Common myeloid progenitor, CD34-positive (primary cell): Measurements from ENCODE around the gene TENM4.

ENCODE experiments used
- CTCF ChIA-PET: fragments of 350-600 bp; sonication (Branson Sonifier 250); formaldehyde crosslinking; loops from one replicate; lab custom pipeline; 2021; ENCODE audit warnings: antibody characterized with exemption; lab: Charles Lee
- POLR2A ChIA-PET: fragments of 350-600 bp; sonication (Branson Sonifier 250); formaldehyde crosslinking; loops from one replicate; lab custom pipeline; 2021; ENCODE audit warnings: antibody characterized with exemption; lab: Charles Lee
- DNase-seq, 3 donors: peaks; one replicate each; pipeline versions ENCODE4 v3.0.0 to v3.0.0-alpha.2; 2013
- H3K27ac ChIP-seq, 2 experiments: 1 replicate in 1 of 2; 2 replicates in 1 of 2; pipeline ENCODE4 v1.7.0; 2013; ENCODE audit warnings: inconsistent platforms in 2 of 2, low read length in 2 of 2, mild to moderate bottlenecking in 2 of 2, low read depth in 1 of 2, moderate library complexity in 1 of 2; ENCODE audit not compliant: severe bottlenecking in 2 of 2, insufficient read depth in 1 of 2, poor library complexity in 1 of 2
- H3K27me3 ChIP-seq, 5 experiments: replicated peaks in 2 of 5; 1 replicate in 3 of 5; 2 replicates in 2 of 5; pipeline versions ENCODE4 v1.6.1 to v1.7.0; 2013; ENCODE audit warnings: low read length in 4 of 5, mild to moderate bottlenecking in 2 of 5, moderate library complexity in 2 of 5, inconsistent platforms in 1 of 5; ENCODE audit not compliant: insufficient read depth in 5 of 5, control insufficient read depth in 4 of 5
- H3K36me3 ChIP-seq, 4 experiments: 1 replicate in 2 of 4; 2 replicates in 2 of 4; pipeline versions ENCODE4 v1.6.1 to v1.7.0; 2013; ENCODE audit warnings: low read length in 3 of 4, control low read depth in 1 of 4, mild to moderate bottlenecking in 1 of 4; ENCODE audit not compliant: control insufficient read depth in 4 of 4, insufficient read depth in 4 of 4
- H3K4me1 ChIP-seq, 4 experiments: 1 replicate in 3 of 4; 2 replicates in 1 of 4; pipeline versions ENCODE4 v1.6.1 to v1.7.1; 2013; ENCODE audit warnings: low read length in 3 of 4, mild to moderate bottlenecking in 3 of 4, control low read depth in 1 of 4, inconsistent platforms in 1 of 4, moderate library complexity in 1 of 4; ENCODE audit not compliant: control insufficient read depth in 4 of 4, insufficient read depth in 4 of 4; ENCODE audit errors: control extremely low read depth in 1 of 4
- H3K4me3 ChIP-seq, 7 experiments: 1 replicate in 4 of 7; 2 replicates in 3 of 7; pipeline versions ENCODE4 v1.5.1 to v1.7.0; 2013; ENCODE audit warnings: mild to moderate bottlenecking in 7 of 7, low read length in 6 of 7, moderate library complexity in 6 of 7, inconsistent platforms in 2 of 7, low read depth in 2 of 7, control low read depth in 1 of 7; ENCODE audit not compliant: insufficient read depth in 4 of 7, control insufficient read depth in 1 of 7; ENCODE audit errors: extremely low read depth in 1 of 7
- H3K9me3 ChIP-seq, 5 experiments: 1 replicate in 4 of 5; 2 replicates in 1 of 5; pipeline versions ENCODE4 v1.6.1 to v1.7.1; 2013; ENCODE audit warnings: low read length in 4 of 5, mild to moderate bottlenecking in 2 of 5, inconsistent platforms in 1 of 5, low read depth in 1 of 5, moderate library complexity in 1 of 5; ENCODE audit not compliant: control insufficient read depth in 4 of 5, insufficient read depth in 2 of 5; ENCODE audit errors: control extremely low read depth in 1 of 5
- WGBS: methylation state at CpG from one replicate; pipeline ENCODE4 v1.1.5; 2013; ENCODE audit not compliant: insufficient coverage; 5-methylcytosine and 5-hydroxymethylcytosine counted together

Gene TENM4

DNA sequence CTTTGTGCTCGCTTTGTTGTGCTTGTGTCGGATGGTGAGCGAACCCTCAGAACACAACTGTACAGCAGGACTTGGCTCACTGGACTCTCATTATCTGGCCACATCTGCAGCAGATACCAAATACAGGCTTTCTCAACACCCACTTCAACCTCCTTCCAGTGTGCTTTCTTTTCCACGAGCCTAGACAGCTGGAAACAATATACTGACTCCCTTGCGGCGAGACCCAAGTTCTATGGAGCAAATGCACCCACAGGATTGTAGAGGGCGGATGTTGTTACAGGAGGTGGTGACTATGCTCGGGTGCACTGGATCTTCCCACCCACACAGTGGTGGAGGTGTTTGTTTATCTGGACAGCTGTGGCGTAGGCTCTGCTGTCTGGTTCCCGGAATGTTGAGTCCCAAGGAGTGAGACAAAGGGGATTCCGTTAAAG is 204.3 kb downstream of the TENM4 start:
- CTCF ChIA-PET = no interaction called here
- Histone ChIP-seq H3K27me3 (peaks cover 0 to 15% (median 3%) of the 10 kb centered on the region in 5 experiments), H3K9me3 (no peaks in the 10 kb centered on the region), H3K36me3 (no peaks in the 10 kb centered on the region), H3K4me3 (no peak overlapping the region), H3K4me1 (no peaks in the 10 kb centered on the region), H3K27ac (no peak overlapping the region)
- DNase-seq = no peak
- WGBS = 87% methylated on average over 8 of the region's 11 CpGs
- POLR2A ChIA-PET = no interaction called here

DNA sequence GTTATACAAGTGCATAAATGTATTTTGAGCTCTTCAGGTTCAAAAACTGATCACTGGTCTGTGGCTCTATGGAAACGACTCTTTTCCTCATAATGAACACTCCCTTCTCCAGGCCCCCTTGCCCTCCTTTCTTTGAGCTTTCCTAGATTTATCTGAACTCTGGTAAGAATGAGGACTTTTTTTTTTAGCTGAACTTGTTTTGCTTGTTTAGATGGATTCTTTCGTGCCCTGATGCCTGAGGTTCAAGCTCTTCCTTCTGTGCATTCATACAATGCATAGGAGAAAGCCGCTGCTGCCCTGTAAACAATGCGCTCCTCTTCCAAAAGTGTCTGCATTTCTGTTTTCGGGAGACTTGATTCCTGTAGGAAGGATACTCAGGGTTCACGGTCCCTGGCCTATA is 205.1 kb downstream of the TENM4 start:
- Histone ChIP-seq H3K4me3 (no peak overlapping the region), H3K27me3 (peaks cover 0 to 15% (median 3%) of the 10 kb centered on the region in 5 experiments), H3K27ac (no peak overlapping the region), H3K36me3 (no peaks in the 10 kb centered on the region), H3K9me3 (no peaks in the 10 kb centered on the region), H3K4me1 (no peaks in the 10 kb centered on the region)
- POLR2A ChIA-PET = no interaction called here
- WGBS = 100% methylated on average over 1 of the region's 6 CpGs
- CTCF ChIA-PET = no interaction called here
- DNase-seq = no peak

DNA sequence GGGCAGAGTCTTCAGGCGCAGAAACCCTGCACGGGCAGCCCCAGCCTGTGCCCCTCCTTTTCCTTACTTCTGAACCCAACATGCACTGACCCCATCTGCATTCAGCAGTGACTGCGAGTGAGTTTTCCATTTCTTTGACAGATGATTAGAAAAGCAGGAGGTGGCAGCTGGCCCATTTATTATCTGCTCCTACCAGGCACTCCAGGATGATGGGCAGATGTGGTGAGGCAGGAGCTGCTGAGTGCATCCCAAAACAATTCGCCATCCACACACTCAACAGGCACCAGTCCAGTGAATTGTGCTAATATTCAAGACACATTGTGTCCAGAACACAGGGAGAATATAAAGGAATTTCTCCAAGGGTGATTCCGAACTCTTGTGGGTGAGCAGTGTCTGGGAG is 208.5 kb downstream of the TENM4 start:
- WGBS = 88% methylated on average over 4 of the region's 5 CpGs
- ChIA-PET CTCF (no interaction called here), POLR2A (no interaction called here)

DNA sequence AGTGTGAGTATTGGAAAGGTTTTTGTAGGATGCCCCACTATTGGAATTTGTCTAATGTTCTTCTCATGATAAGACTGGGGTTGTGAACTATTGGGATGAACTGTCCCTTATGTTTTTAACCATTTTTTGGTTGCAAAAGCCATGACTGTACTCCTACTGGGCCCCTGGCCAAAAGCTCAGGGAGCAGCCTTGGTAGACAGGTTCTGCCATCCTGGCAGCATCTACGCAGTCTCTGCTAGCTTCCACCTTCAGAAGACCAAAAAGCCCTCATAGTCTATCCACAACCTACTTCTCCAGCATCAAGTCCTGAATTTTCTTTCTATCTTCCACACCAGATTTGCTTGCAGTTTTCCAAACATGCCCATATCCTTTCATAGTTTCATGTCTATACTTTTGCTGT is 211.8 kb downstream of the TENM4 start:
- peaks cover 0 to 14% (median 0%) of the 10 kb centered on the region in 5 experiments for H3K27me3 ChIP-seq
- no peaks in the 10 kb centered on the region for H3K9me3 ChIP-seq
- no peaks in the 10 kb centered on the region for H3K4me1 ChIP-seq
- WGBS = 100% methylated on average over 1 of the region's 1 CpG
- H3K27ac ChIP-seq = no peak overlapping the region
- POLR2A ChIA-PET = no interaction called here
- DNase-seq = no peak
- CTCF ChIA-PET = no interaction called here
- no peak overlapping the region for H3K4me3 ChIP-seq
- H3K36me3 ChIP-seq = no peaks in the 10 kb centered on the region

More for the DNA sequence above, 208.5 kb downstream of the TENM4 start:
- DNase-seq = no peak
- Histone ChIP-seq H3K36me3 (no peaks in the 10 kb centered on the region), H3K27me3 (peaks cover 0 to 15% (median 1%) of the 10 kb centered on the region in 5 experiments), H3K27ac (no peak overlapping the region), H3K9me3 (no peaks in the 10 kb centered on the region), H3K4me3 (no peak overlapping the region), H3K4me1 (no peaks in the 10 kb centered on the region)

DNA sequence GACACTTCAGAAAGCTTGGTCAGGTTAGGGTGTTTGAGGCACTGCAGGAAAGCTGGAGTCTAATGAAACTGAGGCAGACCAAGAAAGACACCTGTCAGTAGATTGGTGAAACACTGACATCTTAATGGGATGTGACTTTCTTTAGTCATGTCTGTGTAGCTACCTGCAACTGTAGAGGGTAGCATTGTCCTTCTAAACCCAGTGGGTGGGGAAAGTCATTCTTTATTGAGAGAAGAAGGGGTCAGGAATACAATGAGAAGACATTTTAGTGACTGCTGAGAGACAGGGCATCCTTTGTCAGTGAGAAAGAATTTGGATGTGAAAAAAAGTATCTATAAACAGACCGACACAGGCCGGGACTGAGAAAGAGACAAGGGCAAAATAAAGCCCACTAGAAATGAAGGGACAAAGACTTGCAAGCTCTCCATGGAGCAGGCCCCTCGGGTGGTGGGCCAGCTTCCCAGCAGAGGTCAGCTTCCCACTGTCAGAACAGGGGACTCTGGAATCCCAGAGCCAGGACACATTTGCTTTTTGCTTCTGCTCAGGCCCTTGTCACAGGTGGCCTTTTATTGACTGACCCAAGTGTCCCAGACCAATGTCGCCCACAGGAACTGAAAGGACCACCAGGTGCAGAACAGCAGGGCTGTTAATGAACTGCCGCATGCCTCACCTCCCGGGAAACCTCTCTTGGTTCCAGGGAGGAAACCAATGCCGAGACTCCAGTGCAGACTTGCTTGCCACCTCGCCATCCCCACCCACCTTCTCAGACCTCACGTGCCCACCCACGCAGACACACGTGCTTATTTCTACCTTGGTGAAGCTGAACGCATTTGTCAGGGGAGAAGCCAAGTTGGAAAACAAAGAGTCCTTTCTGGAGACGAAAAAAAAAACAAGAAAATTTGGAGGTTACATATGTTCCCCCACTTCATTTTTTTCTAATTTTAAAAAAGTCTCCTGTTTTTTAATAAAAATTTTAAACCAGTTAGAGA is 212.8 kb downstream of the TENM4 start:
- ChIA-PET POLR2A (no interaction called here), CTCF (no interaction called here)
- no peak overlapping the region for H3K27ac ChIP-seq
- H3K4me1 ChIP-seq = no peaks in the 10 kb centered on the region
- DNase-seq = no peak
- H3K9me3 ChIP-seq = no peaks in the 10 kb centered on the region
- H3K36me3 ChIP-seq = no peaks in the 10 kb centered on the region
- peaks cover 0 to 14% (median 0%) of the 10 kb centered on the region in 5 experiments for H3K27me3 ChIP-seq
- H3K4me3 ChIP-seq = no peak overlapping the region
- WGBS = 75% methylated on average over 9 of the region's 13 CpGs

DNA sequence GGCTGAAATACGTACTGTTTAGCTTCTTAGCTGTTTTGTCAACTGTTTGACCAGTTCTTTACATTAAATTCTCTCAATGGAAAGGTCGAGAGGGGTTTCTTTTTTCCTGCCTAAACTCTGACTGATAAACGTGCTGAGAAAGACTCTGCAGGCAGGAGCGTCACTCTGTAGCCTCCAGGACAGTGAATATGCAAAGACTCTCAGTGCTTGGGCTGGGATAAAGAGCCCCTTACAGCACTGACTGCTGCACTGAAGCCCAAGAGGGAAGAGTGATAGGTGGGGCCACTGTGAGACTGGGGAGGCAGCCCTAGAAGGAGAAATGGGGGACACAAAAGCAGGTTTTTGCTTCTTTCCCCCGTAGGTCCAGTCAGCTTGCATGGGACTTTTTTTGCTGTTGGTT is 213.5 kb downstream of the TENM4 start:
- ChIA-PET CTCF (no interaction called here), POLR2A (no interaction called here)
- Histone ChIP-seq H3K36me3 (no peaks in the 10 kb centered on the region), H3K27ac (no peak overlapping the region), H3K27me3 (peaks cover 0 to 11% (median 0%) of the 10 kb centered on the region in 5 experiments), H3K9me3 (no peaks in the 10 kb centered on the region), H3K4me1 (no peaks in the 10 kb centered on the region), H3K4me3 (no peak overlapping the region)
- WGBS = 62% methylated on average over 5 of the region's 5 CpGs
- DNase-seq = no peak

DNA sequence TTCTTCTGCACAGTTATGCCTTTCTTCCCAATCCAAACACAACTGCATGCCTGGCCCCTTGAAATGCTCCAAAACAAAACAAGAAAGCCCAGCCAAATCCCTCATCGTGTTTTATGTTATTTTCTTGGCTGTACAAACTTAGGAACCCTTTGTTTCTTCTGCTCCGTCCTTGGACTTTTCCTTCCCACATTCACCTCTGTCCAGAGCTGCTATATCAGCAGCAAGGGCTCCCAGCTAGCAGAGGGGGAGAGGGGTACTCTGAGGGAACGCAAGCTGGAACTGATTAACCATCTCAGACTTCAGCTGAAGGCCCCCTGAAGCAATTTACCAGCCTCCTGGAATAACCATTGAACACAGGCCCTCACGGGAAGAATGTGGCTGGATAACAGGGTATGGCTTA is 214.7 kb downstream of the TENM4 start:
- H3K27me3 ChIP-seq = peaks cover 0 to 10% (median 0%) of the 10 kb centered on the region in 5 experiments
- no peaks in the 10 kb centered on the region for H3K4me1 ChIP-seq
- no peaks in the 10 kb centered on the region for H3K36me3 ChIP-seq
- H3K4me3 ChIP-seq = no peak overlapping the region
- DNase-seq = no peak
- WGBS = 63% methylated on average over 2 of the region's 4 CpGs
- H3K27ac ChIP-seq = no peak overlapping the region
- POLR2A ChIA-PET = no interaction called here
- CTCF ChIA-PET = no interaction called here
- no peaks in the 10 kb centered on the region for H3K9me3 ChIP-seq
